ENCODE measurements around the gene ITPR2.

- TF ChIP-seq, protein P1, sequence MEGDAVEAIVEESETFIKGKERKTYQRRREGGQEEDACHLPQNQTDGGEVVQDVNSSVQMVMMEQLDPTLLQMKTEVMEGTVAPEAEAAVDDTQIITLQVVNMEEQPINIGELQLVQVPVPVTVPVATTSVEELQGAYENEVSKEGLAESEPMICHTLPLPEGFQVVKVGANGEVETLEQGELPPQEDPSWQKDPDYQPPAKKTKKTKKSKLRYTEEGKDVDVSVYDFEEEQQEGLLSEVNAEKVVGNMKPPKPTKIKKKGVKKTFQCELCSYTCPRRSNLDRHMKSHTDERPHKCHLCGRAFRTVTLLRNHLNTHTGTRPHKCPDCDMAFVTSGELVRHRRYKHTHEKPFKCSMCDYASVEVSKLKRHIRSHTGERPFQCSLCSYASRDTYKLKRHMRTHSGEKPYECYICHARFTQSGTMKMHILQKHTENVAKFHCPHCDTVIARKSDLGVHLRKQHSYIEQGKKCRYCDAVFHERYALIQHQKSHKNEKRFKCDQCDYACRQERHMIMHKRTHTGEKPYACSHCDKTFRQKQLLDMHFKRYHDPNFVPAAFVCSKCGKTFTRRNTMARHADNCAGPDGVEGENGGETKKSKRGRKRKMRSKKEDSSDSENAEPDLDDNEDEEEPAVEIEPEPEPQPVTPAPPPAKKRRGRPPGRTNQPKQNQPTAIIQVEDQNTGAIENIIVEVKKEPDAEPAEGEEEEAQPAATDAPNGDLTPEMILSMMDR (IDR thresholded peaks at IDR 0.05) = no peak
- TF ChIP-seq EP300 (IDR thresholded peaks at IDR 0.05) (no peak), POLR2A (IDR thresholded peaks at IDR 0.05) (no peak)
Observed at GRCh38 chr12:26367991-26368730, 464.8 kb downstream of the ITPR2 start.

All from tibial nerve (tissue), 4 donors.